NCI-H1436 treated with DMSO at 0.1 percent for 48 hours (cell line): Measurements from ENCODE around the gene CDH3.

Experiments
- DNase-seq: peaks from one replicate; lab custom pipeline; 2025; lab: John Stamatoyannopoulos, UW

The CDH3 gene

DNA sequence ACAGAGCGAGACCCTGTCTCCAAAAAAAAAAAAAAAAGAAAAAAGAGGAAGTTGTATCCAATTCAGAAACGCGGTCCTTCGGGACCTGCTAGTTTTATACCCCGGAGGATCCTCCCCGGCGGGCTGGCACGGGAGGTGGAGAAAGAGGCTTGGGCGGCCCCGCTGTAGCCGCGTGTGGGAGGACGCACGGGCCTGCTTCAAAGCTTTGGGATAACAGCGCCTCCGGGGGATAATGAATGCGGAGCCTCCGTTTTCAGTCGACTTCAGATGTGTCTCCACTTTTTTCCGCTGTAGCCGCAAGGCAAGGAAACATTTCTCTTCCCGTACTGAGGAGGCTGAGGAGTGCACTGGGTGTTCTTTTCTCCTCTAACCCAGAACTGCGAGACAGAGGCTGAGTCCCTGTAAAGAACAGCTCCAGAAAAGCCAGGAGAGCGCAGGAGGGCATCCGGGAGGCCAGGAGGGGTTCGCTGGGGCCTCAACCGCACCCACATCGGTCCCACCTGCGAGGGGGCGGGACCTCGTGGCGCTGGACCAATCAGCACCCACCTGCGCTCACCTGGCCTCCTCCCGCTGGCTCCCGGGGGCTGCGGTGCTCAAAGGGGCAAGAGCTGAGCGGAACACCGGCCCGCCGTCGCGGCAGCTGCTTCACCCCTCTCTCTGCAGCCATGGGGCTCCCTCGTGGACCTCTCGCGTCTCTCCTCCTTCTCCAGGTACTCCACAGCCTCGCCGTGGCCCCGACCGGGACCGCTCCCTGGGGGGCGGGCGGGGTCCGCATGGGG, at the start of gene CDH3:
Gene CDH3, plus strand, starts transcription at position 596 of the 779 bp plus-strand sequence. Its CDS starts 70 bp downstream, at position 666.
- DNase-seq, result no peak

DNA sequence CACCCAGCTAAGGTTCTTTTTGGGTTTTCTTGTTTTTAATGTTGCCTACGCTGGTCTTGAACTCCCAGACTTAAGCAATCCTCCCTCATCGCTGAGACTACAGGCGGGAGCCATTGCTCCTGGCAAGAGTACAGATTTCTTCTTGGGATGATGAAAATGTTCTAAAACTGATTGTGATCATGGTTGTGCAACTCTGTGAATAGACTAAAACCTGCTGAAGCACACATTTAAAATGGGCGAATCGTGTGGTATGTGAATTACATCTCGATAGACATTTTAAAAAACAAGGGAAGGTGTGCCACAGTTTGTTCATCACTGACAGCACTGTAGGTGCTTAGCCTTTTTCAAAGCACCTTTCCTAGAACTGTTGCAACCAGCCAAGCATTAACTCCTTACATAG, 48.8 kb upstream of the CDH3 start:
- no peak for DNase-seq

DNA sequence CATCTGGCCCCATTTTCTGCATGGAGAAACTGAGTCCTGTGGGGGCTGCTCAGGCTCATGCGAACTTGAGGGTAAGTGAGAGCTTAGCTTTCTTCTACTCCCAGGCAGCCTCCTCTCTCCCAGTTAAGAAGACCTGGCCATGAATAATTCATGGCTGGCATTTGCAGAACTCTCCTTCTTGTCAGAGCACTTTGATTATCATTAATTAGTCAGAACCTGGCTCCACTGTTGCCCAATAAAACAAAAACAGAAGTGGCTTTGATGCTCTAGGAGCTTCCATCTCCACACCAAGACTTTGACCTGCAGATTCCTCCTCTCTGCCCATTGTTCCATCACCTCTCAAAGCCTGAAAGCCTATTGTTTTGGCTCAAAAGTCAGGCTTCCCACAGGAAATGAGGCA, 45.5 kb upstream of the CDH3 start:
- no peak for DNase-seq

DNA sequence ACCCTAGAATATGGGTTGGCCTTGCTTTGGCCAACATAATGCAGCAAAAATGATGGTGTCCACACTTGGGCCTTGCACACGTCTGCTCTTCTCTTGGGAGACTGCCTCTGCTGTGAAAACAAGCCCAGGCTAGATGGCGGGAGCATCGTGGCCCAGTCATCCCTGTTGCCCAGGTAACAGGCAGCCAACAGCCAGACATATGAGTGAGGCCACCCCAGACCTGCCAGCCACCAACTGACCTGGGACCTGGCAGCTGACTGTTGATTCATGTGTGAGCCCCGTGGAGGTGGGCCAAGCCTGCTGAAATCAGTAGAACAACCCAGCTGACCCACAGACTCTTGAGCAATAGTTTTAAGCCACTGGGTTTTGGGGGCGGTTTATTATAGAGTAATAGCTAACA, 39.4 kb upstream of the CDH3 start:
- no peak for DNase-seq

DNA sequence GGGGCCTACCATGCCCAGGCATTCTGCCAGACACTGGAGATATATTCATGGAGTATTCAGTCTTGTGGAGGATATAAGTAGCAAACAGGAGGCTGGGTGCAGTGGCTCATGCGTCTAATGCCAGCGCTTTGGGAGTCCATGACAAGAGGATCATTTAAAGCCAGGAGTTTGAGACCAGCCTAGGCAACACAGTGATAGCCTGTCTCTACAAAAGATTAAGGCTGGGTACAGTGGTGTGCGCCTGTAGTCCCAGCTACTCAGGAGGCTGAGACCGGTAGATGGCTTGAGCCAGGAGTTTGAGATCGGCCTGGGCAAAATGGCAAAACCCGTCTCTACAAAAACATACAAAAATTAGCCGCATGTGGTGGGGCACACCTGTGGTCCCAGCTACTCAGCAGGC, 37.7 kb upstream of the CDH3 start:
- DNase-seq, result no peak

DNA sequence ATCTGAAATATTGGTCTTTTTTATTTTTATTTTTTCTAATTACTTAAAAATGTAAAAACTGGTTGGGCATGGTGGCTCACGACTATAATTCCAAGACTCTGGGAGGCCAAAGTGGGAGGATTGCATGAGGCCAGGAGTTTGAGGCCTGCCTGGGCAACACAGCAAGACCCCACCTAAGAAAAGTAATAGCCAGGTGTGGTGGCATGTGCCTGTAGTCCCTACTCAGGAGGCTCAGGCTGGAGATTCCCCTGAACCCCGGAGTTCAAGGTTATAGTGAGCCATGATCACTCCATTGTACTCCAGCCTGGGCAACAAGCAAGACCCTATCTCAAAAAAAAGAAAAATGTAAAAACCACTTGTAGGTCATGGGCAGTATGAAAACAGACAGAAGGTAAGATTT, 36.8 kb upstream of the CDH3 start:
- DNase-seq, result no peak

DNA sequence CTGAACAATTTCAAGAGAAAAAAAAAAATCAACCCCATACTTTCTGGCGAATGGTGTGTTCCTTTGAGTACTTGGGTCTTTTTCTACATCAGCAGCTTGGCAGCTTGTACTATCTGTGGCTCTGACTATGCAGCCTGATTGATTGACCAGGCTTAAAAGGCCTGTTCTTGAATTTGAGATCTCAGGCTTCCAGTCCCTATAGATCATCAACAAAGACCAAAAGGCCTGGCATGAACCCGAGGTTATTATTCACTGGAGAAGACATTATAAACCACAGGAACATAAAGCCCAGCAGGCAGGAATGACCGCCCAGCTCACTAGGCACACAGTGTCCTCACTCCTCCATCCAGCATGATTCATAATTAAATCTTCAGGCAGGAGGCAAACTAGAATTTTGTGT, 32.1 kb upstream of the CDH3 start:
- no peak for DNase-seq

DNA sequence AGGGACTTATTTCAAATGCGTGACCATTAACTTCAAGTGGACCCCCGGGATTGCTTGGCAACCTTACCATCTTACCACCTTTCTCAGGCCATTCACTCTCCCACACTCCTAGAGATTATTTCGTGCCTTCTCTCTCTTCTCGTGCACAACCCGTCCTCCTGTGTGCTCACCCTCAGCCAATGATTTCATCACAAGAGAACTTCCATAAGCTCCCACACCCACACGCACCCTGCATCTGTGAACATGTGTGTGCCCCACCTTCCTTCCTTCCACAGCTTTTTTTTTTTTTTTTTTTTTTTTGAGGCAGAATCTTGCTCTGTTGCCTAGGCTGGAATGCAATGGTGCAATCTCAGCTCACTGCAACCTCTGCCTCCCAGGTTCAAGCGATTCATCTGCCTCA, 27.4 kb upstream of the CDH3 start:
- no peak for DNase-seq

DNA sequence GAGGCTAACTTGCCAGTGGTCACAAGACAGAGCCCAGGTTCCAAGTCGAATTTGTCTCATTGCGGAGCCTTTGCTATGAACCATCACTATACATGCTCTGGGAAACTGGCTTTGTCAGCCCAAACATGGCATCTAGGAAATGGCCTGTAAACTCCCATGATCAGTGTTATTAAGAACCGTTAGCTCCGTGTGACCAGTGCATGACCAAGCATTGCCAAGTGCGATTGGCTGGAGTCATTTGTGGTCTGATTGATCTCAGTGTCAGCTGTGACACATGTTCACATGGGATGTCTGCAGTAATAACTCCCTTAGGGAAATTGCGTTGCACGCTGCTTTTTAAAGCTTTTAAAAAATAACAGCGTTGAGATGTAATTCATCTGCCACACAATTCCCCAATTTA, 18.6 kb upstream of the CDH3 start:
- no peak for DNase-seq

DNA sequence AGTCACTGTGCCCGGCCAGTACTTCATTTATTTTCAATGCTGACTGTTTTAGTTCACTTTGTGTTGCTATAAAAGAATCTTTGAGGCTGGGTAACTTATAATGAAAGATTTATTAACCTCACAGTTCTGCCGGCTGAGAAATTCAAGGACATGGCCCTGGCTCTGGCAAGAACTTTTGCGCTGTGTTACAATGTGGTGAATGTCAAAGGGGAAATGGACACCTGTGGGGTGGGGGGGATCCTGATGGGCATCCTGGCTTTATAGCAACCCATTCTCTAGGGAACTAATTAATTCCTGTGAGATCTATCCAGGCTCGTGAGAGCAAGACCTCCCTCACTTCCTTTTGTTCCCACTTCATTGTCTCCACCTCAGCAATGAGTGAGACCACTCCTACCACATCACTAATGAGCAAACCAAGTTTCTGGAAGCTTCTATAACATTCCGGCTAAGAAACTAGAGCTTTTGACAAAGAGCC, 17.1 kb upstream of the CDH3 start:
- DNase-seq, result no peak

DNA sequence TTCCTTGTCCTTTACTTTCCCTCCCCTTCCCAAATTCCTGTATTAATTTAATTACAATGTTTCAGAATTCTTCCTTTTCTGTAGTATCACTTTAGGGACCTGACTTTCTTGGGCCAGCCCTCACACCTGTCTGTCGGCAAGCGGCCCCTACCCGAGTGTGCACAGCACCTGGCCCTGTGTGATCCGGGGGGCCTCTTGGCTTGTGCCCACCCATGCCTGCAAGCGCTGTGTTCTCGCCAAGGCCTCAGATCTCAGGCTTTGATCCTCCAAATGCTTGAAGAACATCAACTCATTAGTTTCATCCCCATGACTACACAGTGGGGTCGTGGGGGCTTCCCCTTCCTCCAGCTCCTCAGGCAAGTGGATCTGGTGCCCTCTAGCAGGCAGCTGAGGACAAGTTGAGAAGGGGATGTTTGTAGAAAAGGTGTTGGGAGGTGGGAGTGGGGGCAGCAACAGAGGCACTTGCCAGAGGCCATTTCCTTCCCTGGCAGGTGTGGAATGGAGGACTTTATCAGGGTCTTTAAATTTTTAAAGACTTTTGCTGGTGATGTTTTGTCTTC, 15.7 kb upstream of the CDH3 start:
- no peak for DNase-seq

DNA sequence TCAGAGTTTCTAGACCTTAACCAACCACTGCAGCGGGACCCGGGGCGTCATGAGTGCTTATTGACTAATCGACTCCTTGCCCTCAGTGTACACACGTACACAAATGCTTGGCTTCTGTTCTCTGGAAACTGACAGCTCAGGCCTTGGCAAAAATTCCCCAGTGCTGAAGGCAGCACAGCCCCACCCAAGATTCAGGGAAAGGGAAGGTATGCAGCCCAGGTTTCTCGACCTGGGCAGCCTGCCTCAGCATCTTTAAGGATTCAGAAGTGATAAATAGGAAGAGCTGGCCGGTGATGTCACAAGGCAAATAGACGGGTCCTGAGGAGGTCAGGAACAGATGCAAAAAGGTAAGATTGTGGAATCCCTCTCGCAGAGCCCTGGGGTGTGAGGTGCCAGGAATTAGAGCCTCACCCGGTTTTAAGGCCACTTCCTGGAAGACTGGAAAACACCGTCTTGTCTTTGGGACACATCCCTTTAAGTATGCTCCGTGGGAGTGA, 9.0 kb upstream of the CDH3 start:
- DNase-seq, result no peak

DNA sequence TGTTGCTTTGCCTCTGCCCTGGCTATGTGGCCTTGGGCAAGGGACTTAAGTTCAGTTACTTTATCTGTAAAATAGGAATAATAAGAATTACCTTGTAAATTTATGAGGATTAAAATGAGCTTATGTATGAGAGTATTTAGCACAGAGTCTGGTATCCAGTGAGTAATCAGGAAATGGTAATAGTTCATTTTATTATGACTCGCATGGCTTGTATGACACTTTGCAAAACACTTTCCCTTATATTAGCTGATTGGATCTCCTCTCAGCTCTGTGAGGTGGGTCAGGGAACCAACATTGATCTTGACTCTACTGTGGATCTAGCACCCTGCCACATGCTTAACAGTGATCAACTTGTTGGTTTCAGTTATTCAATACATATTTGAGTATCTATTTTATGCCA, 8.3 kb upstream of the CDH3 start:
- DNase-seq, result no peak

DNA sequence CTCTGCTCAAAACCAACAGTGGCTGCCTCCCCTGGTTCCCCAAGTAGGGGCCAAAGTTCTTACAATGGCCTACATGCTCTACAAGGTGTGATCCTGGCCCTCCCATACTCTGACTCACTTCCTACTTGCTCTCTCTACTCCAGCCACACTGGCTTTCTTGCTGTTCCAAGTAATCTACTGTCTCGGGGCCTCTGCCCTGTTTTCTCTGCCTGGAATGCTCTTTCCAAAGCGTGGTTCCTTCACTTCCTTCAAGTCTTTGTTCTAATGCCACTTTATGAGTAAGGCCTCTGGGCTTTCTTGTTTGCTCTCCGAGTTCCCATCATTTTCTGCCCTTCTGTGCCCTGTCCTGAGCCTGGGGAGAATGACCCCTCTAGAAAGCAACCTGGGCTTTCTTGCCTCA, 4.1 kb upstream of the CDH3 start:
- no peak for DNase-seq

DNA sequence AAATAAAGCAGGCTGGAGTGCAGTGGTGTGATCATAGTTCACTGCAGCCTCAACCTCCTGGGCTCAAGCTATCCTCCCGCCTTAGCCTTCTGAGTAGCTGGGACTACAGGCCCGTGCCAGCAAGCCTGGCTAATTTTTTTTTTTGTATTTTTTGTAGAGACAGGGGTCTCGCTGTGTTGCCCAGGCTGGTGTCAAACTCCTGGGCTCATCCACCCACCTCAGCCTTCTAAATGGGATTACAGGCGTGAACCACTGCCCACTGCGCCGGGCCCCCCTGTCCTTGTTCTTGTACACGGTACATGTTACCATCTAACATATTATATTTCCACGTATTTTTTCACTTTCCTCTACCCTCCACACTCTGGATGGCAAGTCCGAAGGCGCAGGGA, 3.1 kb upstream of the CDH3 start:
- no peak for DNase-seq

DNA sequence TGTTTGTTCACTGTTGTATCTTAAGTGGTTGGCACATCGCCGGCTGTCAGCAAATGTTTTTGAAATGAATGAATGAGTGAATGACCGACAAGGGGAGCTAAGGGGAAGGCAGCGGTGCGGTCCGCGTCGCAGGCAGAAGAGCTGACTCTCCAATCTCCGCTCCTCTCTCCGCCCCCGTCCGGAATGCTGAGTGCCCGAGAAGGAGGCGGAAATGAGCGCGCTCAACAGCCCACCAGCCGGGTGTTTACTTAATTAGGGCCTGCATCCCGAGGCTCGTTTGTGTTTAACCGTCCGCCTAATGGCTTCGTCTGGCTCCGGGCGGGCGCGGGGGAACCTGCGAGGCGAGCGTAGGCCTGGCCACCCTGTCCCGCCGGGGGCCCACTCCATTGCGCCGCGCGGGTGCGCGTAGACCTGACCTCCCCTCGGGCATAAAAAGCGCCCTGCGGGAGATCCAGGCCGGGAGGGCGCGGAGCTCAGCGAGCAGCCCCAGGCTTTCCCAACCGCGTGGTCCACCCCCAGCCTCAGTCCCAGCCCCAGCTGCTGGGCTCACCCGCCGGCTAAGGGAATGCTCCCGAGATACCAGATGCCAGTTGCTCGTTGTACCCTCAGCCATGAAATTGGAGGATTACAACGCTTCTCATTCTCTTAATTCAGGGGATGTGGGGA, 2.5 kb upstream of the CDH3 start:
- DNase-seq, result no peak

DNA sequence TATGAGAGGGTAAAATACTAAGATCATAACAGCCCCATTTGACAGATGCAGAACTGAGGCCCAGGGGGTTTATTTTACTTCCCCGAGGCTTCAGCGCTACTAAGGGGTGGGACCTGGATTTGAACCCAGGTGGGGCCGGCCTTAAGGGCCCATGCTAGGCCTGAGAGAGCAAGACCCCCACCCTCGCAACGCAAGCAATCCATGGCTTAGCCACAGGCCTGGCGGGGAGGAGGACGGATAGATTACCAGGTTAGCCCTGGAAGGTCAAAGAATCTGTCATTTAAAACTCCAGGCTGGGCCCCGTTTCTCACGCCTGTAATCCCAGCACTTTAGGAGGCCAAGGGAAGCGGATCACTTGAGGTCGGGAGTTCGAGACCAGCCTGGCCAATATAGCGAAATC, 1.9 kb upstream of the CDH3 start:
- no peak for DNase-seq

DNA sequence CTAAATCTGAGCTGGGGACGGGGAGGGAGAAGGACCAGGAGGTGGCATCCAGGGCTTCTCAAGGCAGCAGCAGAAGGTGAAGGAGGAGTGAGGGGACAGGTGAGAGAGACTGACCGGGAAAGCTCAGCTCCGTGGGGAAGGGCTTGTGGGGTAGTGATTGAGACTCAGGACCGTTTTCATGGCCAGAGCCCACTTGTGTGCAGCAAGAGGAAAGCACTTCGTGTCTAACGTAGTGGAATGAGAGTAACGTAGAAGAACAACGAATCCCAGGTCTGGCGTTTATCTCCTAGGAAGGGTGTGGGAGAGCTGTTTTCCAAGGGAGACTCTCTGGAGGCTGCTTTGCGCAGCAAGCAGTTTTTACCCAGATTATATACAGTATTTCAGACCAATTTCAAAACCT, 1.3 kb upstream of the CDH3 start:
- no peak for DNase-seq

DNA sequence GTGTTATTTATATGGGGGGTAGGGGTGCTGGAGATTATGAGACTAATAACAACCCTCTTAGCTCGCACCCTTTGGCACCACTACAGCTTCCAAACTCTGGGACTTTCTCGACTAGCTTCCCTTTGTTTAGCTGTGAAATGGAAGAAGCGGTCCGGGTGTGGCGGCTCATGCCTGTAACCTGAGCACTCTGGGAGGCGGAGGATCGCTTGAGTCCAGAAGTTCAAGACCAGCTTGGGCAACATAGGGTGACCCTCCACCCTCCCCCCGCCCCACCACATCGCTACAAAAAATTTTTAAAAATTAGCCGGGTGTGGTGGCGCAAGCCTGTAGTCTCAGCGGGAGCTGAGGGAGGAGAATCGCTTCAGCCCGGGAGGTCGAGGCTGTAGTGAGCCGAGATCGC, 814 bp upstream of the CDH3 start:
- DNase-seq, result no peak

DNA sequence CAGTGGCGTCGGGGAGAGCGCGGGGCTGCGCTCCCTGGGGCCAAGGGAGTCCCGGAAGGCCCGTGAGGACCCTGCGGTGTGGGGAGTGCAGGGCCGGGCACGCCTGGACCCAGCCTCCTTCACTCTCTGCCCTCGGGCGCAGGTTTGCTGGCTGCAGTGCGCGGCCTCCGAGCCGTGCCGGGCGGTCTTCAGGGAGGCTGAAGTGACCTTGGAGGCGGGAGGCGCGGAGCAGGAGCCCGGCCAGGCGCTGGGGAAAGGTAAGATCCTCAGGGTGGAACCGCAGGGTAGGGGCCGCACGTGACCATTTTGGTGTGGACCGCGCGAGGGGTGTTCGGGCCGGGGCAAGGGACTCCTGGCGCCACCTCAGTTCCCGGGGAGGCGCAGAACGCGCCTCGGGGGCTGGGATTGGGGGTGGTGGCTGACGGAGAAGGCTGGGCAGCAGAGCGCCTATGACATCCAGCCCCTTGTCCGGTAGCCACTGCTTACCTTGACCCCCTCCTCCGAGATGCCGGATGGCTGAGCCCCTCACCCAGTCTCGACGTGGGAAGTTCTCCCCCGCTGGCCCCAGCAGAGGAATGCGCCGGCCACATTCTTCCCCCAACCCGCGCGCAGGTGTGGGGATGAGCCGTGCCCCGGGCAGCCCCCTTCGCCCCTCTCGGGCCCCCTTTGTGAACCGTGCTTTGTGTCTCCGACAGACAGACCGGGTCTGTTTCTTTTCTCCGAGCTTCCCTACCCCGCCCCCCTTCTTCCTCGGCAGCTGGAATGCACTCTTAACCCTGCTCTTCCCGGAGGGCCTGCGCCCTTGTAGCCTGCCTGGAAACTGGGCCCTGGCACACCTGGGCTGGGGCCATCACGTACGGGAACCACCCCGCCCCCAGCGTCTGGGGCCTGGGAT, 631 bp downstream of the CDH3 start:
- no peak for DNase-seq

DNA sequence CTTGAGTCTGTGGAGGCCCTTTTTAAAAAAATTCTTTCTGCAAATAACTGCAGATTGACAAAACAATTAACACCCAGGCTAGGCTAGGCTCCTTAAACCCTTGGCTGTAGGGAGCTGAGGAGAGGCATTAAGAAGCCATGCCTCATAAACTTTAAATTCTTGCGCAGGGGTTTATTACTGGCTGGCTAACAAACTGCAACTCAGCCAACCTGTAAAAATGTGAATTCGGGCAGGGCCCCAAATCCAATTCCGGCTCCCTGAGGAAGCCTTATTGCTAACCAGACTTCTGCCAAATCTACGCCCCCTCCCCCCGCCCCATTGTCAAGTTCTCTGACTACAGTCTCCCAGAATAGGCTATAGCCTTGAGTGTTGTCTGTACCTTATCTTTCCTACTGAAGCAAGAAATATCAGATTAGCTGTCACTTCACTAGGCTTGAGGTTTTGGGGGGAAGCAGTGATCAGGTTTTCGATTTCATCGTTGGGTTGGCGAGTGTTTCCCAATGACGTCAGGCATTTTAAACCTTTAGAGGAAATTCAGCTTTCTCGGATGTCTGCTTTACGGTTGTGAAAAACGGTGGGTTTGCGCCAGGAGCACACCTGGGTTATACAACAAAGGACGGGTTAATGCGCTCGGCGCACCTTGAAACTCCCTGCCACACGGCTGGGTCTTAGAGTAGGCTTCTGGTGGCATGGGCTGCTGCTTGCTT, 2.0 kb downstream of the CDH3 start:
- DNase-seq, result no peak

DNA sequence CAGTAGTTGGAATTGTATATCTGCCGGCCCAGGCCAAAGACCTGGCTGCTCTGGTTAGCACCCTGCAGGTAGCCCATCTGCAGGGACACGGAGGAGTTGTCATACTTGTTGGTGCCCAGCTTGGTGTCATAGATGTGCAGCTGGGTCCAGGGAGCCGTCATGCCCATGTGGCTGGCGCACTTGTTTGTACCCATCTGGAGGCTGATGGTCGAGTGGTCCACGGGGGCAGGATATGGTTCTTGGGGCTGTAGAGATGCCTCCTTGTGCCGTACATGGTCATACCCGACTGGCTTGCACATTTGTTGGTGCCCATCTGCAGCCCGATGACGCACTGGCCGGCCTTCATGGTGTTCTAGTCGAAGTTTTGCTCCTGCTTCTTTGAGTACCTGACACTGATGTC, 6.0 kb downstream of the CDH3 start:
- no peak for DNase-seq
